Fibroblast of the aortic adventitia (primary cell): ENCODE data around the gene RBFA. TPM values are rescaled to one million over a fixed set of nuclear protein-coding genes. Genes with fewer than 3 reads are reported as not detected.
"Not testable (repeated sequence)": the region's sequence is repeated elsewhere in the genome, so short reads cannot be mapped to it uniquely, and the experiment has no call there.

Experiments
- DNase-seq: peaks from one replicate; pipeline ENCODE4 v3.0.0-alpha.2; 2010; ENCODE audit warnings: low read depth
- H3K4me3 ChIP-seq: 2 replicates; pipeline ENCODE4 v1.5.1; 2011; ENCODE audit warnings: low read depth, mild to moderate bottlenecking, control low read depth, low read length, moderate library complexity
- total RNA-seq: library from RNA; depleted of rRNA; stranded (reverse); fragments of >200 nt; gene quantifications from 2 replicates; pipeline ENCODE4 v1.2.3, GENCODE V29; 2012; ENCODE audit warnings: low replicate concordance
- TF ChIP-seq, protein P1 (sequence below): IDR thresholded peaks from 2 replicates; pipeline ENCODE4 v1.5.1; 2011; ENCODE audit warnings: mild to moderate bottlenecking, low read length, control low read depth, inconsistent platforms; ENCODE audit not compliant: insufficient read depth

Gene RBFA
- total RNA-seq, 1 donor, result 17.6 TPM

DNA sequence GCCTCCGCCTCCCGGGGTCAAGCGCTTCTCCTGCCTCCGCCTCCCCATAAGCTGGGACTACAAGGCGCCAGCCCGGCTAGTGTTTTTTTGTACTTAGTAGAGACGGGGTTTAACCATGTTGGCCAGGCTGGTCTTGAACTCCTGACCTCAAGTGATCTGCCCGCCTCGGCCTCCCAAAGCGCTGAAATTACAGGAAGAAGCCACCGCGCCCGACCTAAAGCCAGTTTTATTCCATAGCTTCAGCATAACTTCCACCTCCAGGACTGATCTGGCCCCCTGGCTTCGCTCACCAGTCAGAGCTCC is 45.1 kb upstream of the RBFA start:
- DNase-seq, result no peak
- TF ChIP-seq, protein P1, sequence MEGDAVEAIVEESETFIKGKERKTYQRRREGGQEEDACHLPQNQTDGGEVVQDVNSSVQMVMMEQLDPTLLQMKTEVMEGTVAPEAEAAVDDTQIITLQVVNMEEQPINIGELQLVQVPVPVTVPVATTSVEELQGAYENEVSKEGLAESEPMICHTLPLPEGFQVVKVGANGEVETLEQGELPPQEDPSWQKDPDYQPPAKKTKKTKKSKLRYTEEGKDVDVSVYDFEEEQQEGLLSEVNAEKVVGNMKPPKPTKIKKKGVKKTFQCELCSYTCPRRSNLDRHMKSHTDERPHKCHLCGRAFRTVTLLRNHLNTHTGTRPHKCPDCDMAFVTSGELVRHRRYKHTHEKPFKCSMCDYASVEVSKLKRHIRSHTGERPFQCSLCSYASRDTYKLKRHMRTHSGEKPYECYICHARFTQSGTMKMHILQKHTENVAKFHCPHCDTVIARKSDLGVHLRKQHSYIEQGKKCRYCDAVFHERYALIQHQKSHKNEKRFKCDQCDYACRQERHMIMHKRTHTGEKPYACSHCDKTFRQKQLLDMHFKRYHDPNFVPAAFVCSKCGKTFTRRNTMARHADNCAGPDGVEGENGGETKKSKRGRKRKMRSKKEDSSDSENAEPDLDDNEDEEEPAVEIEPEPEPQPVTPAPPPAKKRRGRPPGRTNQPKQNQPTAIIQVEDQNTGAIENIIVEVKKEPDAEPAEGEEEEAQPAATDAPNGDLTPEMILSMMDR, result no peak
- H3K4me3 ChIP-seq, result peak overlapping the region; percentile 98

DNA sequence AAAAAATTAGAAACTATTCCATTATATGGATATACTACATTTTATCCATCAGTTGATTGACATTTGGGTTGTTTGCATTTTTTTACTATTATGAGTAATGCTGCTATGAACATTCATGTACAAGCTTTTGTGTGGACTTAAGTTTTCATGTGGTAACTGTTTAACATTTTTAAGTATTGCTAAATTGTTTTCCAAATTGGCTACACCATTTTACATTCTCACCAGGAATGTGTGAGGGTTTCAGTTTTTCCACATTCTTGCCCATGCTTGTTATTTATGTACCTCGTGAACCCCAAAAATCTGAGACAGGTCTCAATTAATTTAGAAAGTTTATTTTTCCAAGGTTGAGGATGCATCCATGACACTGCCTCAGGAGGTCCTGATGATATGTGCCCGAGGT is 42.7 kb upstream of the RBFA start:
- no peak overlapping the region for H3K4me3 ChIP-seq
- TF ChIP-seq, protein P1, result no peak
- DNase-seq, result no peak

DNA sequence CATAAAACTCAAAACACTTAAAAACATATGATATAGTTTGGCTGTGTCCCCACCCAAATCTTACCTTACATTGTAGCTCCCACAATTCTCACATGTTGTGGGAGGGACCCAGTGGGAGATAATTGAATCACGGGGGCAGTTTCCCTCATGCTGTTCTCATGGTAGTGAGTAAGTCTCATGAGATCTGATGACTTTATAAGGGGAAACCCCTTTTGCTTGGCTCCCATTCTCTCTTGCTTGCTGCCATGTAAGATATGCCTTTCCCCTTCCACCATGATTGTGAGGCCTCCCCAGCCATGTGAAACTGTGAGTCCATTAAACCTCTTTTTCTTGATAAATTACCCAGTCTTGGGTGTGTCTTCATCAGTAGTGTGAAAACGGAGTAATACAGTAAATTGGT is 34.5 kb upstream of the RBFA start:
- DNase-seq, H3K4me3 ChIP-seq: not testable (repeated sequence)

DNA sequence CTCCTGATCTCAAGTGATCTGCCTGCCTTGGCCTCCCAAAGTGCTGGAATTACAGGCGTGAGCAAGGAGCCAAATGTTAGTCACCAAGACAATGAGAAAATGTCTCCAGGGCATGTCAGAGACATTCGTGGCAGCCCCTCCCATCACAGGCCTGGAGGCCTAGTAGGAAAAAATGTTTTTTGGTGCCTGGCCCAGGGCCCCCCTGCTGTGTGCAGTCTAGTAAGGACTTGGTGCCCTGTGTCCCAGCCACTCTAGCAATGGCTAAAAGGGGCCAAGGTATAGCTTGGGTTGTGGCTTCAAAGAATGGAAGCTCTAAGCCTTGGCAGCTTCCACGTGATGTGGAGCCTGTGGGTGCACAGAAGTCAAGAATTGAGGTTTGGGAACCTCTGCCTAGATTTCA is 33.4 kb upstream of the RBFA start:
- TF ChIP-seq, protein P1, result no peak
- no peak for DNase-seq
- no peak overlapping the region for H3K4me3 ChIP-seq

DNA sequence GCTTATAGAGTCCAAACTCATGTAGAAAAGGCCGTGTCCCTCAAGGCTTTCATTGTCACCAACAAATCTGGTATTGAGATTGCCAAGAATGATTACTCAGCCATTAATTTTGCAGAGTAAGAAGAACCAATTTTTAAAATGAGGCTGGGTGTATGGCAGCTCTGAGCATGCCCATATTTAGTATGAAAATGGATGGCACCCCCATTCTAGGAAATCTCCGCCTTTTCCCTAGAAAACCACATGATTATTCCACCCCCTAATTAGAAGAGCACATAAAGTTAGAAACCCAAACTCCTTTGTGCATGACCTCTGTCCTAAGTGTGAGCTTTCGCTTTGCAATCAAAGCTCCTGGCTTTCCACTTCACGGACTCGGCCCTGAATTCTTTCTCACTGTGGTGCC is 31.8 kb upstream of the RBFA start:
- no peak for DNase-seq
- TF ChIP-seq, protein P1, result no peak
- no peak overlapping the region for H3K4me3 ChIP-seq

DNA sequence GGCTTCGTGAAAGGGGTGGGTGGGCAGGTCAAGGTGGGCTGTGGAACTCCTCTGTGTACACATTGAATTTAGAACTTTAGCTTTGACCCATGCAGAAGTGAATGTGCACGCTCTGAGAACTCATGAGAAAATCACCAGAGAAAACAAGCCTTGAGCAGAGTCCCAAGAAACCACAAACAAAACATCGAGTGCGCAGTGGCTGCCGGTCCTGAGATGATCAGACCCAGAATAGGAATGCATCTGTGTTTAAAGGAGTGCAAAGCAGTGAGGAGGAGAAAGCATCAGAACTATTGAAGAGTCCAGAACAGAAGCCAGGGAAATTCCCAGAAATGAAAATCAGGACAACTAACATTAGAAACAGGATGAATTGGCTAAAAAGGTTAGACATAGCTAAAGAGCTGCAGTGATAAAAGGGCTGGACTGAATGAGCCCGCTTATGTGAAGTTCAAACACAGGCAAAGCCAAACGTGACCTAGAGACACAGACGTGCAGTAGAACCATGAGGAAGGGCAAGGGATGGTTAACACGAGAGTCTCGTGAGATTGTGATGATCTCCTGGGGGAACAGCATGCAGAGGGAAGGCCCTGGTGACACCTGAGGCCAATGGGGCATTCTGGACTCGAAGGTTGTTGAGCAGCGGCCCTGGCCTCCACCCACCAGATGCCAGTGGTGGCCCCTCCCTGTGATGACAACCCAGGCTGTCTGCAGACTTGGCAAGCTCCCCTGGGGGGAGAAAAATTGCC is 29.5 kb upstream of the RBFA start:
- no peak for DNase-seq
- no peak overlapping the region for H3K4me3 ChIP-seq
- TF ChIP-seq, protein P1, result no peak

DNA sequence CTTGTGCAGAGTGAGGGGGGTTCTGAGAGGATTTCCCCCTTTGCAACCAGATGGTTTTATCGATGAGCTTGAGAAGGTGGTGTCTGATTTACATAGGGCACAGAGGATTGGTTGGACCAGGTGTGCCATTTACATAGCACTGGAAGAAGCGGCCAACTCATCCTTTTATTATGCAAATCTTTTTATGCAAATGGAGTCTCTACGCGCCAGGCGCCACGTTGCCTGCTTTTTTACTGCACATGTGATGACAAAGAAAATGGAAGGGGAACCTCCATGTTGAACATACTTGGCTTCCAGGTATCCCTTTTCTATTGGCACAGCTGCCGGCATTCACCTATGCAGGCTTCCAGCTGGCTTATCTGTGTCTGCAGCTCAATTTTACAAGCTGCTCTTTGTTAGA is 27.5 kb upstream of the RBFA start:
- TF ChIP-seq, protein P1, result no peak
- DNase-seq, result no peak
- no peak overlapping the region for H3K4me3 ChIP-seq
